ENCODE results near the gene TGM5. TPM values are rescaled to one million over a fixed set of nuclear protein-coding genes. Genes with fewer than 3 reads are reported as not detected.
"Not testable (repeated sequence)": the region's sequence is repeated elsewhere in the genome, so short reads cannot be mapped to it uniquely, and the experiment has no call there.

The TGM5 gene
- total RNA-seq, 1 donor from 2014 or later, result not detected

- ATAC-seq (no peak), DNase-seq (ENCODE audit: low spot score) (no peak)
Measured at GRCh38 chr15:43198992-43199391, 67.7 kb downstream of the TGM5 start.

- DNase-seq (ENCODE audit: low spot score); ATAC-seq: not testable (repeated sequence)
Measured at GRCh38 chr15:43198556-43198955, 68.2 kb downstream of the TGM5 start.

GRCh38 chr15:43197773-43198172, 69.0 kb downstream of the TGM5 start:
- not testable (repeated sequence) for DNase-seq (ENCODE audit: low spot score); ATAC-seq

GRCh38 chr15:43196760-43197548, 69.8 kb downstream of the TGM5 start:
- no peak for ATAC-seq
- no peak for DNase-seq (ENCODE audit: low spot score)

GRCh38 chr15:43194795-43195194, 71.9 kb downstream of the TGM5 start:
- no peak for DNase-seq (ENCODE audit: low spot score)
- ATAC-seq, result no peak

GRCh38 chr15:43193710-43194109, 73.0 kb downstream of the TGM5 start:
- DNase-seq (ENCODE audit: low spot score), result no peak
- ATAC-seq, result no peak

- ATAC-seq, result peak; percentile 25
Measured at GRCh38 chr15:43190178-43190577, 76.5 kb downstream of the TGM5 start.

GRCh38 chr15:43189296-43189695, 77.4 kb downstream of the TGM5 start:
- DNase-seq (ENCODE audit: low spot score) (no peak), ATAC-seq (no peak)

More at GRCh38 chr15:43190178-43190577, 76.5 kb downstream of the TGM5 start:
- DNase-seq (ENCODE audit: low spot score), result no peak

GRCh38 chr15:43187544-43188155, 79.1 kb downstream of the TGM5 start:
- no peak for ATAC-seq
- DNase-seq (ENCODE audit: low spot score), result no peak

GRCh38 chr15:43186003-43186353, 80.8 kb downstream of the TGM5 start:
- no peak for DNase-seq (ENCODE audit: low spot score)
- ATAC-seq, result peak; percentile 18

GRCh38 chr15:43185157-43186002, 81.3 kb downstream of the TGM5 start, which contains the start of gene CCNDBP1:
TSS of gene CCNDBP1 (plus strand) at chr15:43185403. CDS start at chr15:43185499, 96 bp downstream.
- peak; percentile 98 for ATAC-seq
- peak; percentile 97 for DNase-seq (ENCODE audit: low spot score)

- DNase-seq (ENCODE audit: low spot score) (no peak), ATAC-seq (no peak)
Measured at GRCh38 chr15:43184407-43185124, 82.2 kb downstream of the TGM5 start.

- no peak for ATAC-seq
- DNase-seq (ENCODE audit: low spot score), result no peak
Measured at GRCh38 chr15:43183270-43183669, 83.5 kb downstream of the TGM5 start.

Other genes starting within 250 kb of the TGM5 start
- 9.2 TPM for gene UBR1, start 160.9 kb downstream of the TGM5 start, total RNA-seq
- gene TMEM62, start 133.3 kb downstream of the TGM5 start, total RNA-seq, result 7.8 TPM
- gene CCNDBP1, start 81.5 kb downstream of the TGM5 start, total RNA-seq, result 20.0 TPM
- 0.13 TPM for gene EPB42, start 45.9 kb downstream of the TGM5 start, total RNA-seq
- gene TGM7, start 35.3 kb upstream of the TGM5 start, total RNA-seq, result not detected
- 3.7 TPM for gene LCMT2, start 63.6 kb upstream of the TGM5 start, total RNA-seq
- 15.7 TPM for gene ZSCAN29, start 104.1 kb upstream of the TGM5 start, total RNA-seq
- 12.2 TPM for gene TUBGCP4, start 104.2 kb upstream of the TGM5 start, total RNA-seq
- 5.8 TPM for gene TP53BP1, start 226.2 kb upstream of the TGM5 start, total RNA-seq

Measured in left lobe of liver (tissue), 2 donors.